ENCODE results near the gene BEND5.

DNA sequence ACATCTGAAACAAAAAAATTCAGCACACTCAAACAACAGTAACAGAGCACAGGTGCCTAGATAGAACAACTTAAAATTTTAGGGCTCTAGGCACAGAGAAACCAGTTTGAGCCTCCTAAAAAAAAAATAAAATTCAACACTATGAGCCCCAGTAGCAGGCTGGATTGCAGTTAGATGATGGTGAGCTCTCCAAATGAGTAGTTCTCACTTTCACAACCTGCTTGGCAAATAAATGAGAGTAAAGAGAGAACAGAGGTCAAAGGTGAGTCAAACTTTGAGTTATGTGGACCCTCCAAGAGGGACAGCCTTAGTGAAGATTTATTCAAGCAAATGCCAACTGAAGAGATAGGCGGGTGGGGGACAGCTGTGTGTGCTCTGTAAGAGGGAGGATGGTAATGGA lies 3.6 kb downstream of the BEND5 start:
- no peak for TF ChIP-seq POLR2A (IDR thresholded peaks at IDR 0.05)
- TF ChIP-seq, protein P1, sequence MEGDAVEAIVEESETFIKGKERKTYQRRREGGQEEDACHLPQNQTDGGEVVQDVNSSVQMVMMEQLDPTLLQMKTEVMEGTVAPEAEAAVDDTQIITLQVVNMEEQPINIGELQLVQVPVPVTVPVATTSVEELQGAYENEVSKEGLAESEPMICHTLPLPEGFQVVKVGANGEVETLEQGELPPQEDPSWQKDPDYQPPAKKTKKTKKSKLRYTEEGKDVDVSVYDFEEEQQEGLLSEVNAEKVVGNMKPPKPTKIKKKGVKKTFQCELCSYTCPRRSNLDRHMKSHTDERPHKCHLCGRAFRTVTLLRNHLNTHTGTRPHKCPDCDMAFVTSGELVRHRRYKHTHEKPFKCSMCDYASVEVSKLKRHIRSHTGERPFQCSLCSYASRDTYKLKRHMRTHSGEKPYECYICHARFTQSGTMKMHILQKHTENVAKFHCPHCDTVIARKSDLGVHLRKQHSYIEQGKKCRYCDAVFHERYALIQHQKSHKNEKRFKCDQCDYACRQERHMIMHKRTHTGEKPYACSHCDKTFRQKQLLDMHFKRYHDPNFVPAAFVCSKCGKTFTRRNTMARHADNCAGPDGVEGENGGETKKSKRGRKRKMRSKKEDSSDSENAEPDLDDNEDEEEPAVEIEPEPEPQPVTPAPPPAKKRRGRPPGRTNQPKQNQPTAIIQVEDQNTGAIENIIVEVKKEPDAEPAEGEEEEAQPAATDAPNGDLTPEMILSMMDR (IDR thresholded peaks at IDR 0.05 in 4 of 5, conservative IDR thresholded peaks at IDR 0.05 in 1 of 5): no peak

Data from gastrocnemius medialis (tissue), 4 donors.